Epithelial cell of esophagus (primary cell): ENCODE measurements around the gene RIN1.

Source experiments
- DNase-seq: peaks from one replicate; pipeline ENCODE4 v3.0.0; 2010; ENCODE audit warnings: low read depth
- H3K4me3 ChIP-seq: 2 replicates; pipeline ENCODE4 v1.5.1; 2011; ENCODE audit warnings: mild to moderate bottlenecking, low read length, control low read depth
- TF ChIP-seq, protein P1 (sequence below): IDR thresholded peaks from 2 replicates; pipeline ENCODE4 v1.5.1; 2011; ENCODE audit warnings: low read depth, mild to moderate bottlenecking, low read length, control low read depth, inconsistent platforms; ENCODE audit not compliant: insufficient read depth; ENCODE audit errors: missing control alignments

The RIN1 gene

DNA sequence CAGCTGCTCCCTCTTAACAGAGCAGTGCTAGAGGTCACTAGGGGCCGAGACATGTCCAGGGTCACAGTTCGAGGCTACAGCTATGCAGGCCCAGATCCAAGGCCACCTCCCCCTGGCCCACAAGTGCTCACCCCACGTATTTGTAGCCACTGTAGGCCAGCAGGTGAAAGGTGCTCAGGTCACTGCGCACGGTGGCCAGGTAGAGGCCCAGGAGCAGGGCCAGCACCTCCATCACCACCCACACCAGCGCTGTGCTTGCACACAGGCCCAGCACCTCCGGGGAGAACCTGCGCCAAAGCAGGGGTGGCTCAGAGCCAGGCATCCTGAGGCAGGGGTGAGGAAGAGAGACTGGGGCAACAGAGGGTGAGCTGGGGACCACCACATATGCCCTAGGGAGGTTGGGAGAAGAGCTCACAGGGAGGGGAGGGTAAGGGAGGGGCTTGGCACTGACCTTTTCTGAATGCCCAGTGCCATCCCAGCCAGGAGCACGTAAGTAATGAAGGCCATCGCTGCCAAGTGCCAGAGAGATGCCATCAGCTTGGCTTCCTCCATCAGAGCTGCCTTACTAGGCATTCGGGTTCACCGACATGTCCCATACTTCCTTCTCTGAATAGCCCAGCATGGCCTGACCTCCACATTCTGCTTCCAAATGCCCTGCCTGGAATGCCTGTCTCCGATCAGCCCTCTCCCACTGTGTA lies 50.8 kb downstream of the RIN1 start:
- no peak overlapping the region for H3K4me3 ChIP-seq
- no peak for DNase-seq
- TF ChIP-seq, protein P1, sequence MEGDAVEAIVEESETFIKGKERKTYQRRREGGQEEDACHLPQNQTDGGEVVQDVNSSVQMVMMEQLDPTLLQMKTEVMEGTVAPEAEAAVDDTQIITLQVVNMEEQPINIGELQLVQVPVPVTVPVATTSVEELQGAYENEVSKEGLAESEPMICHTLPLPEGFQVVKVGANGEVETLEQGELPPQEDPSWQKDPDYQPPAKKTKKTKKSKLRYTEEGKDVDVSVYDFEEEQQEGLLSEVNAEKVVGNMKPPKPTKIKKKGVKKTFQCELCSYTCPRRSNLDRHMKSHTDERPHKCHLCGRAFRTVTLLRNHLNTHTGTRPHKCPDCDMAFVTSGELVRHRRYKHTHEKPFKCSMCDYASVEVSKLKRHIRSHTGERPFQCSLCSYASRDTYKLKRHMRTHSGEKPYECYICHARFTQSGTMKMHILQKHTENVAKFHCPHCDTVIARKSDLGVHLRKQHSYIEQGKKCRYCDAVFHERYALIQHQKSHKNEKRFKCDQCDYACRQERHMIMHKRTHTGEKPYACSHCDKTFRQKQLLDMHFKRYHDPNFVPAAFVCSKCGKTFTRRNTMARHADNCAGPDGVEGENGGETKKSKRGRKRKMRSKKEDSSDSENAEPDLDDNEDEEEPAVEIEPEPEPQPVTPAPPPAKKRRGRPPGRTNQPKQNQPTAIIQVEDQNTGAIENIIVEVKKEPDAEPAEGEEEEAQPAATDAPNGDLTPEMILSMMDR: no peak

DNA sequence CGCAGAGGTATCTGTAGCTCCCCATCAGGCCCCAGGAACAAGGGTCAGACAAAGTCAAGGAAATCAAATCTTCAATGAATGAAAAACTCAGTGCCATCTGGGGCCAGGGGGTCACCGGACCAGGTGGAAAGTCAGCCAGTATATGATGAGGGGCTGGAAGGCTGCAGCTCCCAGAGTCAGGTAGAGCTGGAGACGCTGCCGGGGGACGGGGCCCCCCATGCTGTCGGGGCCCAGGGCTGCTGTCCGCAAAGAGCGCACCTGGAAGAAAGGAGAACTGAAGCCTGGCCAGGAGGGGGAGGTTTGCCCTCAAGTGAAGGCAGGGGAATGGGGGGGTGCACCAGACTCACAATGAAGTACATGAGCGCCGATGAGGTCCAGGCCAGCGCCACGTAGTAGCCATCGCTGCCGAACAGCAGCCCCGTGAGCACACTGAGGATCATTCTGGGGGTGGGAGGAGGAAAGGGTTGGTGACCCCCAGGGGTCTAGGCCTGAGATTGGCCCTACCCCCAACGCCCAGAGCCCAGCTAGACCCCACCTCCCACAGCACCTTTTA lies 51.6 kb downstream of the RIN1 start:
- no peak for DNase-seq
- no peak overlapping the region for H3K4me3 ChIP-seq
- TF ChIP-seq, protein P1: no peak

DNA sequence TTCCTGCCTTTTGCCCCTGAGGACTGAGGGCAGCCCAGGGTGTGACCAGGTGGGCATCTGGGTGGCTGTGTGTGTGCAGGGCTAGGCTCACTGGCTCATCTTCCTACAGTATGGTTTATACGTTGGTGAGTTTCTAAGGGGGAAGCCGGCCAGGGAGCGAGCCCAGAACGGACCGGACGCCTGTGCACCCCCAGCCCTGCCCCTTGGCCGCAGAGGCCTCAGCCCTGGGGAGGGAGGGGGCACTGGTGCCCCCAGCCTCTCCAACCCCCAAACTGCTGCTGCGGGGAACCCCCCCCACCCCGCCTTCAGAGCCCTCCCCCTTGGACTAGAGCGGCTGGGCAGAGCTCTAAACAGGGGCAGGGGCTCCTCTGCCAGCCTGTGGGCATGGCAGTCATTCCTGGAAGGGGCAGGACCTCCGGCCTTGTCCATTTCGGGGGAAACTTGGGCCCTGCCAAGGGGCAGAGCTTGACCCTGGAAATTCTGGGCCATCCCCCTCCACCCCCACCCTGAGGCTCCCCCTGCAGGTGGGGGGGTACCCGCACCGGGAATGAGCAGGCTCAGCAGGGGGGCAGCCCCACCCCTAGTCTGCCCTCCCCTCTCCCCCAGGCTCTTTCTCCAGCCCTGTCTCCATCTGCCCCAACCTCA lies 52.7 kb downstream of the RIN1 start:
- H3K4me3 ChIP-seq: no peak overlapping the region
- TF ChIP-seq, protein P1: no peak
- DNase-seq: no peak

DNA sequence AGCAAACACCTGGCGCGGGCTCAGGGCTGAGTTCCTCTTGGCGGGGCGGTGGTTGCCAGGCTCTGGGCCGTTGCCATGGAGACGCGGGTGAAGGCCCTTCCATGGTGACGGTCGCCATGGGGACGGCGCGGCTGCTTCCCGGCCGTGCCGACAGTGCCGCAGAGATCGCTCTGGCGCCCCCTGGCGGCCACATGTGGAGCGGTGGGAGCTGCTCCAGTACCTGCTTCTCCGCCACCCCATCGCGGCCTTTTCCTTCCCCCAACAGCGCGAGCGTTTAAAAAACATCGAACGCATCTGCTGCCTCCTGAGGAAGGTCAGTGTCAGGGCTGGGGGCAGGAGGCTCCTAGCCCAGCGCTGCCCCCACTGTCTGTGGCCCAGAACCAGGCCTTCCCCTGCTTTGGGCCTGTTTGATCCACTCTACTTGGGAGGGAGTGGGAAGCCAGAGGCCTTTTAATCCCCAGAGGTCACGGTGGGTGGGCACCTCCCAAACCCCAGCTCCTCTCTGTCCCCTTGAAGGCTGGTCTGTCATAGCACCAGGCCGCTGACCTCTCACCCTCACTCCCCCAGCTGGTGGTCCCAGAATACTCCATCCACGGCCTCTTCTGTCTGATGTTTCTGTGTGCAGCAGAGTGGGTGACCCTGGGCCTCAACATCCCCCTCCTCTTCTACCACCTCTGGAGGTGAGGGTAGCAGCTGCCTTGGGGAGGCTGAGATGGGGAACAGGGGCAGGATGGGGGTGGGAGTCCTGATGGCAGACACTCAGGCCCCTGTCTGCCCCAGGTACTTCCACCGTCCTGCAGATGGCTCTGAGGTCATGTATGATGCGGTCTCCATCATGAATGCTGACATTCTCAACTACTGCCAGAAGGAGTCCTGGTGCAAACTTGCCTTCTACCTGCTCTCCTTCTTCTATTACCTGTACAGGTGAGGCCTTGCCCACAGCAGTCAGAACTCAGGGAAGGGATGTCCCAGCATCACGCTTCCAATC lies 53.5 kb downstream of the RIN1 start:
- no peak overlapping the region for H3K4me3 ChIP-seq
- peak; percentile 95 for DNase-seq
- TF ChIP-seq, protein P1: peak; percentile 84
